ENCODE results near the gene NOTCH2. TPM values are rescaled to one million over a fixed set of nuclear protein-coding genes. Genes with fewer than 3 reads are reported as not detected.
"Not testable (repeated sequence)": the region's sequence is repeated elsewhere in the genome, so short reads cannot be mapped to it uniquely, and the experiment has no call there.

NOTCH2 gene
- total RNA-seq, 4 donors from 2014 or later: 10.1 to 21.8 (median 15.8) TPM

DNA sequence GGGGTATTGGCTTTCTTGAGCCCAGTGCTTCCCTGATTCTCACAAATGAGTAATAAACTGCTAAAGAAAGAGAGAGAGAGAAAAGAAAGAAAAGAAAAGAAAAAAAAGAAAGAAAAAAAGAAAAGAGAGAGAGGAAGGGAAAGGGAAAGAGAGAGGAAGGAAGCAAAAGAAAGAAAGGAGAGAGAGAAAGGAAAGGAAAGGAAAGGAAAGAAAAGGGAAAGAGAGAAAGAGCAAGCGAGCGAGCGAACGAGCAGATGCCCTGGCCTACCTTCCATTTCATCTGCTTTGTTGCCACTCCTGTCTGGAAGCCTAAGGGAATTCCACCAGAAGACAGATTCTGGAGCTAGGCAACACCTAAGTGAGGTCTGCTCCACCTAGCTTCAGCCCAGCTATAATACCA, 27.7 kb downstream of the NOTCH2 start:
- intact Hi-C loops (cut with DNase I; ENCODE audit: low total_unique reads); H3K4me3 ChIP-seq; H3K27ac ChIP-seq; DNase-seq; H3K27me3 ChIP-seq; in situ Hi-C loops (cut with MboI; ENCODE audit: low sequenced_read_pairs in 4 of 4); ATAC-seq; H3K9me3 ChIP-seq; H3K36me3 ChIP-seq; H3K4me1 ChIP-seq: not testable (repeated sequence)

DNA sequence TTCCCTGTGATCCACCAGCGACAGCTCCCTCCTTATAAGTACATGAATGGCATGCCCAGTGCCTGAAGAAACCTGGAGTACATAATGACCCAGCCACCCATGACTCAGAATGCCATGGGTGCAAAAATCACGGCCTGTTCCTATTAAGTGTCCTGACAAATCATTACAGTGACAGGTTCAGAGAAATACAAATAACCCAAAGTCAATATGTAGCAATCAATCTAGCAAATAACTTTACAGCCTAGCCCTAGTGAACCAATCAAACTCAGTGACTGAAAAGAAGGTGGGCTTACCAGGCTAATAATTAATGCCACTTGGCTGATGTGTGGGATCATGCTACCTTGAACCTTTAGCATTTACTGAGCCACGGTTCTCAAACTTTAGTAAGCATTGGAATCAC, 37.2 kb downstream of the NOTCH2 start:
- H3K4me3 ChIP-seq; intact Hi-C loops (cut with DNase I; ENCODE audit: low total_unique reads); H3K9me3 ChIP-seq; H3K4me1 ChIP-seq; H3K27me3 ChIP-seq; in situ Hi-C loops (cut with MboI; ENCODE audit: low sequenced_read_pairs in 4 of 4); DNase-seq; H3K36me3 ChIP-seq; ATAC-seq; H3K27ac ChIP-seq: not testable (repeated sequence)

DNA sequence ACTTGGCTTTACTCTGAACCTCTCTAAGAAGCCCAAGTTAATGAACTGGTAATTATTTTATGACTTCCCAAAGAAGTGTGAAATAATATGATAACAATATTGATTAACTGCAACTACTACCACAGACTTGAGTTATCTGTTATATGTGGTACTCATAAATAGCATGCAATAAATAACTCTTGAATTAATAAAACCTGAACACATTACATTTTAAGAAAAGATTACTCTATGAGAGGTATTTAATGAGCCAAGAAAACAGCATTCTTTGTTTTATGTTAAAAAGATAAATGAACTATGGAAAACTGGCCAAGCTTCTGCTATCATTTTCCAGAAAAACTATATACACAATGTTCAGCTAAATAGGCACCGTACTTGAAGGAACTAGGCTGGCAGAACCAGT, 45.7 kb downstream of the NOTCH2 start:
- H3K36me3 ChIP-seq; H3K27me3 ChIP-seq; H3K27ac ChIP-seq; DNase-seq; H3K9me3 ChIP-seq; H3K4me3 ChIP-seq; ATAC-seq; H3K4me1 ChIP-seq; in situ Hi-C loops (cut with MboI; ENCODE audit: low sequenced_read_pairs in 4 of 4); intact Hi-C loops (cut with DNase I; ENCODE audit: low total_unique reads): not testable (repeated sequence)

DNA sequence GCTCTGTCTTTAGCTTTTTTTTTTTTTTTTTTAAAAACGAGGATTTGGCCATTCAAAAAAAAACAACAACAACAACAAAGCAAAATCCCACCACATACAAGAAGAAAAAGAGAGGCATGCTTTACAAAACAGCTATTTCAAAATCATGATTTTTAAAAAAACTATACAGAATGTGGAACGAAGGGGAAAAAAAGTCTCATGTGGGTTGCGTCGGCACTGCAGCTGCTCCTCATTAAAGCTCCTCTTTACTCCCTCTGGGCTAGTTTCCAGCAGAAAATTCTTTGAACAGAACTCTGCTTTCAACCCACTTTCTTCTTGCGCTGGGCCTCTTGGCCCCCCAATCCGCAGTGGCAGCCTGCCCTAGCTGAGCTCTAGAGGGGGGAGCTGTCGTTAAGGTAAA, 54.5 kb downstream of the NOTCH2 start:
- H3K27ac ChIP-seq; H3K4me3 ChIP-seq; H3K9me3 ChIP-seq; in situ Hi-C loops (cut with MboI; ENCODE audit: low sequenced_read_pairs in 4 of 4); intact Hi-C loops (cut with DNase I; ENCODE audit: low total_unique reads); ATAC-seq; H3K36me3 ChIP-seq; H3K27me3 ChIP-seq; H3K4me1 ChIP-seq: not testable (repeated sequence)
- peak in 1 of 2 donors; percentile 47 for DNase-seq

DNA sequence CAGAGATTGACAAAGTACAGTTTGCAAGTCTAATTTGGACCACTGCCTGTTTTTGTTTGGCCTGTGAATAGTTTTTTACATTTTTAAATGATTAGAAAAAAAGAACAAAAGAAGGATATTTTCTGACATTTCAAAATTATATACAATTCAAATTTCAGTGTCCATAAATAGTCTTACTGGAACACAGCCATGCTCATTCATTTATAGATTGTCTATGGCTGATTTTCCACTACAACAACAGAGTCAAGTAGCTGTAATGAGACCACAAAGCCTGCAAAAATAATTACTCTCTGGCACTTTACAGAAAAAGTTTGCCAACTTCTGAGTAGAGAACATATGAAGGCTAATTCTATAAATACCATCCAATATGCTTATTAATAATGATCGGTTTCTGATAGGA, 61.1 kb downstream of the NOTCH2 start:
- ATAC-seq; H3K4me1 ChIP-seq; in situ Hi-C loops (cut with MboI; ENCODE audit: low sequenced_read_pairs in 4 of 4): not testable (repeated sequence)

DNA sequence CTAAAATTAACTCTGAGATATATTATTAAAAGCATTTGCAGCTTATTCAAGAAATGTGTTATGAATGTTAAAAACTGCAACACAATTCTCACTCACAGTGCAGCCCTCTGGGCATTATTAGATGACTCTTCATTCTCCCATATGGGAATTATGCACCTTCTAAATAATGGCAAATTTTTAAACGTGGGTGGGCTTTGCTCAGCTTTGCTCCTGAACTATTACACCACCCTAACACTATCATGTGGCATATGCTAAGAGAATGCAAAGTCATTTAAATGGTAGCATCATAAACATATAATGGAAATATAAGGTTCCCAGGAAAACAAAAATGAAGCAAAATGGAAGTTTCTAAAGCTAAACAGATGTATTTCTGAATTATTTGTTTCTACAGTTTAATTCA, 61.6 kb downstream of the NOTCH2 start:
- H3K36me3 ChIP-seq; H3K9me3 ChIP-seq; ATAC-seq; H3K4me3 ChIP-seq; intact Hi-C loops (cut with DNase I; ENCODE audit: low total_unique reads); in situ Hi-C loops (cut with MboI; ENCODE audit: low sequenced_read_pairs in 4 of 4); DNase-seq; H3K4me1 ChIP-seq; H3K27ac ChIP-seq; H3K27me3 ChIP-seq: not testable (repeated sequence)

More for the DNA sequence above, 61.1 kb downstream of the NOTCH2 start:
- intact Hi-C loops (cut with DNase I; ENCODE audit: low total_unique reads); H3K4me3 ChIP-seq; H3K27ac ChIP-seq; H3K9me3 ChIP-seq; H3K27me3 ChIP-seq; H3K36me3 ChIP-seq; DNase-seq: not testable (repeated sequence)

DNA sequence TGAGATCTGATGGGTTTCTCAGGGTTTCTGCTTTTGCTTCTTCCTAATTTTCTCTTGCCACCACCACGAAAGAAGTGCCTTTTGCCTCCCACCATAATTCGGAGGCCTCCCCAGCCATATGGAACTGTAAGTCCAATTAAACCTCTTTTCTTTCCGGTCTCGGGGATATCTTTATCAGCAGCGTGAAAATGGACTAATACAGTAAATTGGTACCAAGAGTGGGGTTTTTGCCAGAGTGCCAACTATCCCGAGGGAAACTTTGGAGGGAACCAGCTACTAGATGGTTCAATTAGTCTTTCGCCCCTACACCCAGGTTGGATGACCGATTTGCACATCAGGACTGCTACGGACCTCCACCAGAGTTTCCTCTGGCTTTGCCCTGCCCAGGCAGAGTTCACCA, 68.4 kb downstream of the NOTCH2 start:
- H3K27me3 ChIP-seq; H3K36me3 ChIP-seq; H3K27ac ChIP-seq; DNase-seq; in situ Hi-C loops (cut with MboI; ENCODE audit: low sequenced_read_pairs in 4 of 4); ATAC-seq; H3K4me1 ChIP-seq; intact Hi-C loops (cut with DNase I; ENCODE audit: low total_unique reads); H3K9me3 ChIP-seq; H3K4me3 ChIP-seq: not testable (repeated sequence)

DNA sequence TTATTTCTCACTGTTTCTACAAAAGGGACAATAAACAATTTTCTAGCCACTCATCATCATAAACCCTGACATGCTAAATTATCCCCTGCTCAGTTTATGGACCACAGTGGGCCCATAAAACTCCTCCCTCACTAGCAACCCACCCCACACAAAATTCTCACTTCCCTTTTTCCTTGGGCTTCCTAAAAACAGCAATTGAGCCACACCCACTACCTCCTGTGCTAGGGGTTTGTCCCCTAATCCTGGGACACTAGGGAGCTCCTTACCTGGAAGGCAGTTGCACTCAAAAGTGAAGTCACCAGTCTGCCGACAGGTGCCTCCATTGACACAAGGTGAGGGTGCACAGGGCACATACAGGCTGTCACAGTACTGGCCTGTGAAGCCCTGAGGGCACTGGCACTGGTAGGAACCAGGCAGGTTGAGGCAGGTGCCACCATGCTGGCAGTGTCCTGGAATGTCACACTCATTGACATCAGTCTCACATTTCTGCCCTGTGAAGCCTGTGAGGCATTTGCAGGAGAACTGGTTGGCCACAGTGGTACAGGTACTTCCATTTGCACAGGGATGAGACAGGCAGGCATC, 72.6 kb downstream of the NOTCH2 start:
- intact Hi-C loops (cut with DNase I; ENCODE audit: low total_unique reads); H3K4me1 ChIP-seq; ATAC-seq; H3K36me3 ChIP-seq; H3K9me3 ChIP-seq; H3K4me3 ChIP-seq; H3K27ac ChIP-seq; H3K27me3 ChIP-seq; DNase-seq; in situ Hi-C loops (cut with MboI; ENCODE audit: low sequenced_read_pairs in 4 of 4): not testable (repeated sequence)

DNA sequence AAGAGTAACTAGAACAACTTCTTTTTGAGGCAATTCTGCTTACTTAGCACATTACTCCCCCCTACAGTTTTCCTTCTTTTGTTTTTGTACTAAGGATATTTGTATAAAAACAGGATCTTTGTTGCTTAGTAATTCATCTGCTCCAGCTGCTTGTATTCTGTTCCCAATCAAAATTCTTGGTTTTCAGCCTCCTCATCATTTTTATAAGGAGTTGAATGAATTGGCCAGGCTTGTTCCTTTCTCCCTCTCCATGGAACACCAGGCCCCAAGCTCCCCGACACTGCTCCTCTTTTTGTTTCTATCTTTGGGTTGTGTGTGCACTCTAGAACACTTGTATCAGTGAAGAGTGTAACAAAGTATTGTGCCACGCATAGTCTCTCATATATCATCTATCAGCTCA, 73.5 kb downstream of the NOTCH2 start:
- in situ Hi-C loops (cut with MboI; ENCODE audit: low sequenced_read_pairs in 4 of 4); H3K4me1 ChIP-seq; H3K9me3 ChIP-seq; DNase-seq; H3K27me3 ChIP-seq; H3K27ac ChIP-seq; H3K4me3 ChIP-seq; H3K36me3 ChIP-seq; intact Hi-C loops (cut with DNase I; ENCODE audit: low total_unique reads); ATAC-seq: not testable (repeated sequence)

All from gastrocnemius medialis (tissue), 4 donors.